Panc1 (cell line): ENCODE results near the gene THTPA. TPM values are rescaled to one million over a fixed set of nuclear protein-coding genes. Genes with fewer than 3 reads are reported as not detected.
A peak's percentile ranks its signal among the peaks of the same experiment; 100 is the strongest.

ENCODE experiments used
- ATAC-seq: fragments of 200-7000 bp; cut with Tn5 transposase; 2 replicates; pipeline ENCODE4 v1.9.1; 2020; ENCODE audit warnings: mild to moderate bottlenecking, moderate library complexity
- BruUV-seq: library from RNA; stranded (reverse); fragments of 400-500 nt; replicated peaks from 2 replicates; lab custom pipeline; 2021; lab: Mats Ljungman, UMichigan
- CTCF ChIA-PET: fragments of 300-600 bp; sonication (Branson Sonifier 250); formaldehyde crosslinking; loops from one replicate; lab custom pipeline; 2022; ENCODE audit warnings: antibody characterized with exemption; lab: Charles Lee
- POLR2A ChIA-PET: fragments of 300-600 bp; sonication (Branson Sonifier 250); formaldehyde crosslinking; loops from one replicate; lab custom pipeline; 2022; ENCODE audit warnings: antibody characterized with exemption; lab: Charles Lee
- DNase-seq: peaks from one replicate; pipeline ENCODE4 v3.0.0-alpha.2; 2010; ENCODE audit warnings: low read depth, low spot score
- H3K27ac ChIP-seq: 2 replicates; pipeline ENCODE4 v1.5.1; 2011; ENCODE audit warnings: mild to moderate bottlenecking, low read length, inconsistent platforms
- H3K27me3 ChIP-seq: fragments of 200-500 bp; sonication (Bioruptor generic); 2 replicates; pipeline ENCODE4 v1.6.0; 2014; ENCODE audit warnings: low read length, inconsistent platforms; ENCODE audit not compliant: control insufficient read depth, insufficient read depth
- H3K36me3 ChIP-seq: fragments of 200-500 bp; sonication (Bioruptor generic); 2 replicates; pipeline ENCODE4 v1.5.1; 2014; ENCODE audit warnings: inconsistent platforms, mild to moderate bottlenecking, low read length, moderate library complexity; ENCODE audit not compliant: control insufficient read depth, insufficient read depth
- H3K4me1 ChIP-seq: 2 replicates; pipeline ENCODE4 v1.5.1; 2011; ENCODE audit warnings: inconsistent platforms, mild to moderate bottlenecking, low read length, moderate library complexity; ENCODE audit not compliant: control insufficient read depth, insufficient read depth
- H3K4me3 ChIP-seq, 2 experiments: 2 replicates each; pipeline ENCODE4 v1.5.1; 2011 to 2012; ENCODE audit warnings: low read depth in 2 of 2, low read length in 2 of 2, mild to moderate bottlenecking in 2 of 2, inconsistent platforms in 1 of 2, moderate library complexity in 1 of 2
- H3K9me3 ChIP-seq: fragments of 200-500 bp; sonication (Bioruptor generic); 2 replicates; pipeline ENCODE4 v1.5.1; 2014; ENCODE audit warnings: low read depth, mild to moderate bottlenecking, inconsistent platforms, low read length, moderate library complexity; ENCODE audit not compliant: control insufficient read depth, insufficient read depth
- POLR2AphosphoS5 ChIP-seq: IDR thresholded peaks from 2 replicates; pipeline ENCODE4 v1.6.1; 2012; ENCODE audit warnings: mild to moderate bottlenecking, low read depth, low read length, moderate library complexity
- SIN3A ChIP-seq: IDR thresholded peaks from 2 replicates; pipeline ENCODE4 v1.6.1; 2012; ENCODE audit warnings: low read depth, mild to moderate bottlenecking, low read length, moderate library complexity, borderline replicate concordance; ENCODE audit not compliant: insufficient read depth
- TCF7L2 ChIP-seq: IDR thresholded peaks from 2 replicates; pipeline ENCODE4 v1.6.1; 2011; ENCODE audit warnings: mild to moderate bottlenecking, low read depth, low read length, inconsistent platforms
- in situ Hi-C: cut with HindIII; loops from 2 replicates; pipeline ENCODE4 v1.10.0; 2016; ENCODE audit warnings: low sequenced_read_pairs, low pct_unique_long_range_greater_than_20kb
- intact Hi-C: fragments of 100-400 bp; cut with micrococcal nuclease; formaldehyde crosslinking; loops from one replicate; pipeline ENCODE4 v1.10.0; 2022; ENCODE audit not compliant: unreplicated experiment
- total RNA-seq: library from RNA; stranded (reverse); gene quantifications from one replicate; pipeline ENCODE4 v1.2.1, GENCODE V29; 2021; ENCODE audit not compliant: unreplicated experiment
- TF ChIP-seq, protein P1 (sequence below): fragments of 450-650 bp; IDR thresholded peaks from 2 replicates; pipeline ENCODE4 v1.5.1; 2017; ENCODE audit warnings: mild to moderate bottlenecking
- TF ChIP-seq, protein P2 (sequence below), 2 experiments: IDR thresholded peaks; 2 replicates each; pipeline ENCODE4 v1.6.1; 2011 to 2012; ENCODE audit warnings: low read depth in 2 of 2, control low read depth in 1 of 2, low read length in 1 of 2, mild to moderate bottlenecking in 1 of 2, moderate library complexity in 1 of 2; ENCODE audit not compliant: insufficient read depth in 1 of 2

The THTPA gene
- total RNA-seq, 1 experiment from 2014 or later = 13.3 TPM

DNA sequence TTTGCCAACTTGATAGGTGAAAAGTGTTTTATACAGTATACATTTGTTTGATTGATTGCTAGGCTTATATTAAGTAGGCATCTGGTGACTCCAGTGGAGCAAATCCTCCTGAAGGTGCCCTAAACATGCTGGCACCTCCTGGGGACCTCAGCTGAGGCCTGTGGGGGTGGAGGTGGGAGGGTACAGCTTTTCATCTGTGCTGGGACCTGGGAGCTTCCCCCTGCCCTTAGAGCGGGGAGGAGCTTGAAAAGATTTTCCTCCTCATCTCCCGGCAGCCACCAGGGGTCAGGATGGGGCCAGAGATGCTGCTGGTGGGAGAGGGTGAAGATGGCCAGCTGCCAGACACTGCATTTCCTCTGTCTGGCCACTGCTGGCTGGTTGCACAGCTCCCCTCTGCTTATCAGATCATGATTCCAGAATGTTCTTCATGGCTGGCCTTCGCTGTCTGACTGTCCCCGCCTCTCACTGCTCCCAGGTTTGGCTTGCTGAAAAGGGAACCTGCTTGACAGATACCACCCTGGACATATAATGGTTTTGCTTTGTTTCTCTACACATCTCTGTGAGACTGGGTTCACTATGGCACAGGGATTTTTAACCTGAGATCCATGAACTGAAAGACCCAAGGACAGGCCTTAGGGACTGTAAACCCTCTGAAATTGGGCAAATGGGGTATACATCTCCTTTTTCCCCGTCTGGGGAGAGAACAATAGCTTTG is 33.0 kb downstream of the THTPA start:
- DNase-seq (no peak), ATAC-seq (peak; percentile 90)
- no peaks in the 10 kb centered on the region for H3K9me3 ChIP-seq
- H3K4me3 ChIP-seq = no peak overlapping the region
- no peaks in the 10 kb centered on the region for H3K27me3 ChIP-seq
- CTCF ChIA-PET = interaction anchor here (0.9 to 2.2 kb wide), 4 partner anchors 43 to 333 kb away, joined by 4 to 10 read pairs (median 4); no protein-coding TSS in a partner anchor
- no peak overlapping the region for H3K27ac ChIP-seq
- BruUV-seq = no TSS peak
- no peaks in the 10 kb centered on the region for H3K4me1 ChIP-seq
- POLR2A ChIA-PET = no interaction called here
- intact Hi-C loops = no loop called here
- no peaks in the 10 kb centered on the region for H3K36me3 ChIP-seq
- TF ChIP-seq, protein P1, sequence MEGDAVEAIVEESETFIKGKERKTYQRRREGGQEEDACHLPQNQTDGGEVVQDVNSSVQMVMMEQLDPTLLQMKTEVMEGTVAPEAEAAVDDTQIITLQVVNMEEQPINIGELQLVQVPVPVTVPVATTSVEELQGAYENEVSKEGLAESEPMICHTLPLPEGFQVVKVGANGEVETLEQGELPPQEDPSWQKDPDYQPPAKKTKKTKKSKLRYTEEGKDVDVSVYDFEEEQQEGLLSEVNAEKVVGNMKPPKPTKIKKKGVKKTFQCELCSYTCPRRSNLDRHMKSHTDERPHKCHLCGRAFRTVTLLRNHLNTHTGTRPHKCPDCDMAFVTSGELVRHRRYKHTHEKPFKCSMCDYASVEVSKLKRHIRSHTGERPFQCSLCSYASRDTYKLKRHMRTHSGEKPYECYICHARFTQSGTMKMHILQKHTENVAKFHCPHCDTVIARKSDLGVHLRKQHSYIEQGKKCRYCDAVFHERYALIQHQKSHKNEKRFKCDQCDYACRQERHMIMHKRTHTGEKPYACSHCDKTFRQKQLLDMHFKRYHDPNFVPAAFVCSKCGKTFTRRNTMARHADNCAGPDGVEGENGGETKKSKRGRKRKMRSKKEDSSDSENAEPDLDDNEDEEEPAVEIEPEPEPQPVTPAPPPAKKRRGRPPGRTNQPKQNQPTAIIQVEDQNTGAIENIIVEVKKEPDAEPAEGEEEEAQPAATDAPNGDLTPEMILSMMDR = peak; percentile 79
- TF ChIP-seq, protein P2, sequence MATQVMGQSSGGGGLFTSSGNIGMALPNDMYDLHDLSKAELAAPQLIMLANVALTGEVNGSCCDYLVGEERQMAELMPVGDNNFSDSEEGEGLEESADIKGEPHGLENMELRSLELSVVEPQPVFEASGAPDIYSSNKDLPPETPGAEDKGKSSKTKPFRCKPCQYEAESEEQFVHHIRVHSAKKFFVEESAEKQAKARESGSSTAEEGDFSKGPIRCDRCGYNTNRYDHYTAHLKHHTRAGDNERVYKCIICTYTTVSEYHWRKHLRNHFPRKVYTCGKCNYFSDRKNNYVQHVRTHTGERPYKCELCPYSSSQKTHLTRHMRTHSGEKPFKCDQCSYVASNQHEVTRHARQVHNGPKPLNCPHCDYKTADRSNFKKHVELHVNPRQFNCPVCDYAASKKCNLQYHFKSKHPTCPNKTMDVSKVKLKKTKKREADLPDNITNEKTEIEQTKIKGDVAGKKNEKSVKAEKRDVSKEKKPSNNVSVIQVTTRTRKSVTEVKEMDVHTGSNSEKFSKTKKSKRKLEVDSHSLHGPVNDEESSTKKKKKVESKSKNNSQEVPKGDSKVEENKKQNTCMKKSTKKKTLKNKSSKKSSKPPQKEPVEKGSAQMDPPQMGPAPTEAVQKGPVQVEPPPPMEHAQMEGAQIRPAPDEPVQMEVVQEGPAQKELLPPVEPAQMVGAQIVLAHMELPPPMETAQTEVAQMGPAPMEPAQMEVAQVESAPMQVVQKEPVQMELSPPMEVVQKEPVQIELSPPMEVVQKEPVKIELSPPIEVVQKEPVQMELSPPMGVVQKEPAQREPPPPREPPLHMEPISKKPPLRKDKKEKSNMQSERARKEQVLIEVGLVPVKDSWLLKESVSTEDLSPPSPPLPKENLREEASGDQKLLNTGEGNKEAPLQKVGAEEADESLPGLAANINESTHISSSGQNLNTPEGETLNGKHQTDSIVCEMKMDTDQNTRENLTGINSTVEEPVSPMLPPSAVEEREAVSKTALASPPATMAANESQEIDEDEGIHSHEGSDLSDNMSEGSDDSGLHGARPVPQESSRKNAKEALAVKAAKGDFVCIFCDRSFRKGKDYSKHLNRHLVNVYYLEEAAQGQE (IDR thresholded peaks at IDR 0.05; ENCODE audit: insufficient read depth in 1 of 2, low read depth in 2 of 2, low read length in 1 of 2) = no peak
- in situ Hi-C loops = no loop called here

DNA sequence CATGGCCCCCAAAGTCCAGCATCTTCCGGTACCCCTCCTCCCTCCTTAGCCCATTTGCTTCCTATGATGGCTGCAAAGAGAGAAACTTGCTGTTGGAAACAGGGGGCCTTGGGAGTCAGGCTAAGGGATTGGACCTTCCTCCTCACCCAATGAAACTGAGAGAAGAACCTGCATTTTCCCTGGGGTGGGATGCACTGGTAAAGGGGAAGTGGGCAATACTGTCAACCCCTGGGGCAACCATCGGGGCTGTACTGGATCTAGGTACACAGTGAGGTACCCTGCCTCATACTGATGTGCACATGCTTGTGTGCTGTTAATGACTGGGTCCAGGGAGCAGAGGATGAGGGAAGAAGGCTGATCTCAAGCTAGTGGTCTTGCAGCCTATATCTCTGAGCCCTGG is 33.5 kb downstream of the THTPA start:
- intact Hi-C loops = no loop called here
- no TSS peak for BruUV-seq
- Histone ChIP-seq H3K9me3 (no peaks in the 10 kb centered on the region), H3K27me3 (no peaks in the 10 kb centered on the region), H3K4me1 (no peaks in the 10 kb centered on the region), H3K36me3 (no peaks in the 10 kb centered on the region), H3K4me3 (no peak overlapping the region), H3K27ac (no peak overlapping the region)
- ChIA-PET CTCF (interaction anchor here (0.9 to 2.2 kb wide), 4 partner anchors 42 to 332 kb away, joined by 4 to 10 read pairs (median 4); no protein-coding TSS in a partner anchor), POLR2A (no interaction called here)
- no peak for DNase-seq
- ATAC-seq = peak; percentile 48; the same call in 1 of the 2 replicates
- in situ Hi-C loops = no loop called here
- TF ChIP-seq POLR2AphosphoS5 (no peak), SIN3A (no peak), TCF7L2 (no peak)
- TF ChIP-seq, protein P2 (IDR thresholded peaks at IDR 0.05; ENCODE audit: insufficient read depth in 1 of 2, low read depth in 2 of 2, low read length in 1 of 2) = no peak
- TF ChIP-seq, protein P1 = no peak
